ENCODE results near the gene WNT8B.

- no peak for TF ChIP-seq POLR2A (IDR thresholded peaks at IDR 0.05)
- TF ChIP-seq, protein P1, sequence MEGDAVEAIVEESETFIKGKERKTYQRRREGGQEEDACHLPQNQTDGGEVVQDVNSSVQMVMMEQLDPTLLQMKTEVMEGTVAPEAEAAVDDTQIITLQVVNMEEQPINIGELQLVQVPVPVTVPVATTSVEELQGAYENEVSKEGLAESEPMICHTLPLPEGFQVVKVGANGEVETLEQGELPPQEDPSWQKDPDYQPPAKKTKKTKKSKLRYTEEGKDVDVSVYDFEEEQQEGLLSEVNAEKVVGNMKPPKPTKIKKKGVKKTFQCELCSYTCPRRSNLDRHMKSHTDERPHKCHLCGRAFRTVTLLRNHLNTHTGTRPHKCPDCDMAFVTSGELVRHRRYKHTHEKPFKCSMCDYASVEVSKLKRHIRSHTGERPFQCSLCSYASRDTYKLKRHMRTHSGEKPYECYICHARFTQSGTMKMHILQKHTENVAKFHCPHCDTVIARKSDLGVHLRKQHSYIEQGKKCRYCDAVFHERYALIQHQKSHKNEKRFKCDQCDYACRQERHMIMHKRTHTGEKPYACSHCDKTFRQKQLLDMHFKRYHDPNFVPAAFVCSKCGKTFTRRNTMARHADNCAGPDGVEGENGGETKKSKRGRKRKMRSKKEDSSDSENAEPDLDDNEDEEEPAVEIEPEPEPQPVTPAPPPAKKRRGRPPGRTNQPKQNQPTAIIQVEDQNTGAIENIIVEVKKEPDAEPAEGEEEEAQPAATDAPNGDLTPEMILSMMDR (IDR thresholded peaks at IDR 0.05), result no peak
Measured at GRCh38 chr10:100507357-100507732, 44.5 kb downstream of the WNT8B start.

All from uterus (tissue), 2 donors.